ENCODE measurements around the gene ST7.

GRCh38 chr7:116984511-116984910 is 31.2 kb downstream of the ST7 start:
- TF ChIP-seq POLR2A (IDR thresholded peaks at IDR 0.05) (no peak), EP300 (IDR thresholded peaks at IDR 0.05; ENCODE audit: low read depth) (no peak)

All from transverse colon (tissue), 1 donor.